NCI-H2171 treated with DMSO at 0.1 percent for 48 hours (cell line): Measurements from ENCODE around the gene PGAM1.
"Not testable (repeated sequence)": the region's sequence is repeated elsewhere in the genome, so short reads cannot be mapped to it uniquely, and the experiment has no call there.

Experiments
- DNase-seq: peaks from one replicate; lab custom pipeline; 2025; lab: John Stamatoyannopoulos, UW

Gene PGAM1

GRCh38 chr10:97425964-97426775 lies at the start of gene PGAM1:
Gene PGAM1, plus strand, starts transcription at chr10:97426191. Its CDS starts 117 bp downstream, at chr10:97426308.
- DNase-seq, result peak; percentile 89

- DNase-seq, result no peak
Observed at GRCh38 chr10:97376413-97376812, 49.6 kb upstream of the PGAM1 start.

- DNase-seq, result peak; percentile 31
Observed at GRCh38 chr10:97378933-97379921, 46.8 kb upstream of the PGAM1 start.

GRCh38 chr10:97380516-97380915 lies 45.5 kb upstream of the PGAM1 start:
- no peak for DNase-seq

- no peak for DNase-seq
Observed at GRCh38 chr10:97381626-97382025, 44.4 kb upstream of the PGAM1 start.

- DNase-seq, result no peak
Observed at GRCh38 chr10:97383159-97383558, 42.8 kb upstream of the PGAM1 start.

GRCh38 chr10:97384156-97384555 lies 41.8 kb upstream of the PGAM1 start:
- no peak for DNase-seq

GRCh38 chr10:97384641-97385040 lies 41.4 kb upstream of the PGAM1 start:
- DNase-seq, result no peak

- DNase-seq, result no peak
Observed at GRCh38 chr10:97385565-97385964, 40.4 kb upstream of the PGAM1 start.

- DNase-seq, result no peak
Observed at GRCh38 chr10:97388152-97388551, 37.8 kb upstream of the PGAM1 start.

GRCh38 chr10:97390091-97390490 lies 35.9 kb upstream of the PGAM1 start:
- DNase-seq, result no peak

- no peak for DNase-seq
Observed at GRCh38 chr10:97393034-97393573, 32.9 kb upstream of the PGAM1 start.

GRCh38 chr10:97396056-97396455 lies 29.9 kb upstream of the PGAM1 start:
- DNase-seq, result no peak

GRCh38 chr10:97399843-97400545 lies 26.0 kb upstream of the PGAM1 start:
- peak; percentile 24 for DNase-seq

GRCh38 chr10:97400665-97401454 lies 25.1 kb upstream of the PGAM1 start, which contains the start of gene RRP12:
Gene RRP12, minus strand, starts transcription at chr10:97401340. Its CDS starts 109 bp downstream, at chr10:97401231.
- peak; percentile 92 for DNase-seq

GRCh38 chr10:97401455-97401919 lies 24.5 kb upstream of the PGAM1 start:
- no peak for DNase-seq

- DNase-seq, result no peak
Observed at GRCh38 chr10:97404044-97404443, 21.9 kb upstream of the PGAM1 start.

- DNase-seq, result no peak
Observed at GRCh38 chr10:97406064-97406463, 19.9 kb upstream of the PGAM1 start.

GRCh38 chr10:97406483-97406882 lies 19.5 kb upstream of the PGAM1 start:
- not testable (repeated sequence) for DNase-seq

- peak; percentile 77 for DNase-seq
Observed at GRCh38 chr10:97407211-97407951, 18.6 kb upstream of the PGAM1 start.
